ENCODE measurements around the gene SLC9C2.

DNA sequence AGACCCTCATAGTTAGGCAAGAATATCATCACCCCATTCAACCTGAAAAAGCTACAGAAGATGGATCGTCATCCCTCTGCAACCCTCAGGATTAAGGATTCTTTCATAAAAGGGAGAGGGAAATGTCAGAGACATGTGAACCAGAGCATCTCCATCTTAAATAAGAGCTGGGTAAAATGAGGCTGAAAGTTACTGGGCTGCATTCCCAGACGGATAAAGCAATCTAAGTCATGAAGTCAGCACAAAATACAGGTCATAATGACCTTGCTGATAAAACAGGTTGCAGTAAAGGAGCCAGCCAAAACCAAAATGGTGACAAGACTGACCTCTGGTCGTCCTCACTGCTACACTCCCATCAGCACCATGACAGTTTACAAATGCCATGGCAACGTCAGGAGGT lies 103.1 kb downstream of the SLC9C2 start:
- TF ChIP-seq POLR2A (IDR thresholded peaks at IDR 0.05): no peak
- TF ChIP-seq, protein P1, sequence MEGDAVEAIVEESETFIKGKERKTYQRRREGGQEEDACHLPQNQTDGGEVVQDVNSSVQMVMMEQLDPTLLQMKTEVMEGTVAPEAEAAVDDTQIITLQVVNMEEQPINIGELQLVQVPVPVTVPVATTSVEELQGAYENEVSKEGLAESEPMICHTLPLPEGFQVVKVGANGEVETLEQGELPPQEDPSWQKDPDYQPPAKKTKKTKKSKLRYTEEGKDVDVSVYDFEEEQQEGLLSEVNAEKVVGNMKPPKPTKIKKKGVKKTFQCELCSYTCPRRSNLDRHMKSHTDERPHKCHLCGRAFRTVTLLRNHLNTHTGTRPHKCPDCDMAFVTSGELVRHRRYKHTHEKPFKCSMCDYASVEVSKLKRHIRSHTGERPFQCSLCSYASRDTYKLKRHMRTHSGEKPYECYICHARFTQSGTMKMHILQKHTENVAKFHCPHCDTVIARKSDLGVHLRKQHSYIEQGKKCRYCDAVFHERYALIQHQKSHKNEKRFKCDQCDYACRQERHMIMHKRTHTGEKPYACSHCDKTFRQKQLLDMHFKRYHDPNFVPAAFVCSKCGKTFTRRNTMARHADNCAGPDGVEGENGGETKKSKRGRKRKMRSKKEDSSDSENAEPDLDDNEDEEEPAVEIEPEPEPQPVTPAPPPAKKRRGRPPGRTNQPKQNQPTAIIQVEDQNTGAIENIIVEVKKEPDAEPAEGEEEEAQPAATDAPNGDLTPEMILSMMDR (IDR thresholded peaks at IDR 0.05): no peak
